Esophagus squamous epithelium (tissue), 5 donors: ENCODE data around the gene HIPK2. TPM values are rescaled to one million over a fixed set of nuclear protein-coding genes. Genes with fewer than 3 reads are reported as not detected.

Experiments
- DNase-seq: peaks from one replicate; lab custom pipeline; 2025; lab: John Stamatoyannopoulos, UW
- H3K27ac ChIP-seq, 4 donors: fragments of 200-600 bp; sonication (generic); one replicate each; pipeline ENCODE4 v1.5.1; 2016 to 2019; ENCODE audit warnings: mild to moderate bottlenecking in 1 of 4
- H3K27me3 ChIP-seq, 4 donors: fragments of 200-600 bp; sonication (generic); 1 replicate in 3 of 4; 2 replicates in 1 of 4; pipeline versions ENCODE4 v1.5.1 to v1.6.0; 2017 to 2021; ENCODE audit warnings: antibody characterized with exemption in 1 of 4
- H3K36me3 ChIP-seq, 3 donors: fragments of 200-600 bp; sonication (generic); one replicate each; pipeline ENCODE4 v1.5.1; 2016 to 2019
- H3K4me1 ChIP-seq, 3 donors: fragments of 200-600 bp; sonication (generic); one replicate each; pipeline ENCODE4 v1.5.1; 2017 to 2019
- H3K4me3 ChIP-seq, 4 donors: fragments of 200-600 bp; sonication (generic); 1 replicate in 3 of 4; 2 replicates in 1 of 4; pipeline ENCODE4 v1.5.1; 2016 to 2019; ENCODE audit warnings: mild to moderate bottlenecking in 2 of 4, moderate library complexity in 1 of 4
- H3K9me3 ChIP-seq, 3 donors: fragments of 200-600 bp; sonication (generic); one replicate each; pipeline ENCODE4 v1.5.1; 2016 to 2019
- POLR2A ChIP-seq, 4 donors: fragments of 450-650 bp; IDR thresholded peaks; one replicate each; pipeline ENCODE4 v1.6.1; 2017; ENCODE audit warnings: antibody characterized with exemption in 4 of 4, mild to moderate bottlenecking in 4 of 4, moderate library complexity in 3 of 4
- WGBS, 2 donors: methylation state at CpG; one replicate each; pipeline ENCODE4 v1.1.5; 2018; 5-methylcytosine and 5-hydroxymethylcytosine counted together
- intact Hi-C: fragments of 100-400 bp; cut with DNase I; formaldehyde crosslinking; loops from one replicate; pipeline ENCODE4 v1.15.0; 2022
- total RNA-seq, 4 donors: library from RNA; depleted of rRNA; stranded (reverse); fragments of >200 nt; gene quantifications; one replicate each; pipeline ENCODE4 v1.1.0, GENCODE V29; 2016
- TF ChIP-seq, protein P1 (sequence below), 6 experiments: fragments of 450-650 bp in 4 of 6; fragments of 200-600 bp in 2 of 6; sonication (generic) in 2 of 6; IDR thresholded peaks; one replicate each; pipeline ENCODE4 v1.5.1; 2016 to 2019; ENCODE audit warnings: antibody characterized with exemption in 6 of 6, mild to moderate bottlenecking in 4 of 6, moderate library complexity in 4 of 6
- donor health status: DM: yes; HTN: yes; CAD: no.

The HIPK2 gene
- total RNA-seq, 4 donors from 2014 or later, result 17.8 to 37.9 (median 29.3) TPM

DNA sequence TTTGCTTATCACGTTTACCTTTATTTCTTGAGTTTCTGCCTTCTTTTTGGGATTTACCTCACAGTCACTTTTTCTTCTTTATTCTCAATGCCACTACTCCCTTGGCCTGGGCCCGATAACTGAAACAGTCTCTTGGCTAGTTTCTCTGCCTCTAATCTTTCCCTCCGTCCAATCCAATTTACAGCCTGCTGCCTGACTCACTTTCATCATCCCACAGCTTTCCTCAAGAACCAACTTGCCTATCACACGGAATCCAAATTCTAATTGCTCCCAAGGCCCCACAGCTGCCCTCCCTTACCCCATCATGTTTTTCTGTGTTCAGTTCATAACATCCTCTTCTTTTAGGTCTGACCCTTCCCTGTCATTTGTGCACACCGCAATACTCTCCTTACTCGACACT is 121.4 kb downstream of the HIPK2 start:
- H3K27ac ChIP-seq, result no peak overlapping the region
- no peak overlapping the region for H3K4me3 ChIP-seq
- no peaks in the 10 kb centered on the region for H3K27me3 ChIP-seq
- intact Hi-C loops, result no loop called here
- WGBS, 2 donors, result 30 to 62% methylated on average over 6 of the region's 6 CpGs
- no peak for TF ChIP-seq POLR2A (IDR thresholded peaks at IDR 0.05)
- TF ChIP-seq, protein P1, sequence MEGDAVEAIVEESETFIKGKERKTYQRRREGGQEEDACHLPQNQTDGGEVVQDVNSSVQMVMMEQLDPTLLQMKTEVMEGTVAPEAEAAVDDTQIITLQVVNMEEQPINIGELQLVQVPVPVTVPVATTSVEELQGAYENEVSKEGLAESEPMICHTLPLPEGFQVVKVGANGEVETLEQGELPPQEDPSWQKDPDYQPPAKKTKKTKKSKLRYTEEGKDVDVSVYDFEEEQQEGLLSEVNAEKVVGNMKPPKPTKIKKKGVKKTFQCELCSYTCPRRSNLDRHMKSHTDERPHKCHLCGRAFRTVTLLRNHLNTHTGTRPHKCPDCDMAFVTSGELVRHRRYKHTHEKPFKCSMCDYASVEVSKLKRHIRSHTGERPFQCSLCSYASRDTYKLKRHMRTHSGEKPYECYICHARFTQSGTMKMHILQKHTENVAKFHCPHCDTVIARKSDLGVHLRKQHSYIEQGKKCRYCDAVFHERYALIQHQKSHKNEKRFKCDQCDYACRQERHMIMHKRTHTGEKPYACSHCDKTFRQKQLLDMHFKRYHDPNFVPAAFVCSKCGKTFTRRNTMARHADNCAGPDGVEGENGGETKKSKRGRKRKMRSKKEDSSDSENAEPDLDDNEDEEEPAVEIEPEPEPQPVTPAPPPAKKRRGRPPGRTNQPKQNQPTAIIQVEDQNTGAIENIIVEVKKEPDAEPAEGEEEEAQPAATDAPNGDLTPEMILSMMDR (IDR thresholded peaks at IDR 0.05), result no peak
- H3K36me3 ChIP-seq, result peaks cover 0 to 21% (median 0%) of the 10 kb centered on the region in 3 donors
- DNase-seq, result no peak
- H3K4me1 ChIP-seq, result peaks cover 17 to 76% (median 17%) of the 10 kb centered on the region in 3 donors
- H3K9me3 ChIP-seq, result no peaks in the 10 kb centered on the region

DNA sequence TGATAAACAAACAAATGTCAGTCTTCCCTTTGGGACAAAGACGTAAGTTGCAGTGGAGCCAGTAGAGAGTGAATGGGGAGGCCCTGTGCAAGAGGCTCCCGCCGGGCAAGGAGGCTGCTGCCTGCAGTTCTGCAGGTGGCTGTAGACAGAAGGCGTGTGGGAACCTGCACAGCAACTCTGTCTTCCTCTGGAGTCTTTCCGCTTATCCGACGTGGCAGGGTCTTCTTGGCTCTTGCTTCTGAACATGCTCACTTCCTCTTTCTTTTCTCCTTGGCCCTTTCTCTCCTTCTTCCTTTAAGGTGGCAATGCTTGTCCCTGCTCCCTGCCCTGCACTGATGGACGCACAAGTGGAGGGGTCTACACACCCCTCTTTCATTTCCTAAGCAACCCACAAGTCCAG is 122.5 kb downstream of the HIPK2 start:
- Histone ChIP-seq H3K36me3 (peaks cover 0 to 25% (median 0%) of the 10 kb centered on the region in 3 donors), H3K4me3 (no peak overlapping the region), H3K27me3 (no peaks in the 10 kb centered on the region), H3K27ac (no peak overlapping the region), H3K9me3 (no peaks in the 10 kb centered on the region), H3K4me1 (peaks cover 8 to 72% (median 9%) of the 10 kb centered on the region in 3 donors)
- intact Hi-C loops, result no loop called here
- TF ChIP-seq, protein P1 (IDR thresholded peaks at IDR 0.05), result no peak
- TF ChIP-seq POLR2A (IDR thresholded peaks at IDR 0.05), result no peak
- no peak for DNase-seq
- 35 to 44% methylated on average over 8 of the region's 8 CpGs for WGBS, 2 donors

DNA sequence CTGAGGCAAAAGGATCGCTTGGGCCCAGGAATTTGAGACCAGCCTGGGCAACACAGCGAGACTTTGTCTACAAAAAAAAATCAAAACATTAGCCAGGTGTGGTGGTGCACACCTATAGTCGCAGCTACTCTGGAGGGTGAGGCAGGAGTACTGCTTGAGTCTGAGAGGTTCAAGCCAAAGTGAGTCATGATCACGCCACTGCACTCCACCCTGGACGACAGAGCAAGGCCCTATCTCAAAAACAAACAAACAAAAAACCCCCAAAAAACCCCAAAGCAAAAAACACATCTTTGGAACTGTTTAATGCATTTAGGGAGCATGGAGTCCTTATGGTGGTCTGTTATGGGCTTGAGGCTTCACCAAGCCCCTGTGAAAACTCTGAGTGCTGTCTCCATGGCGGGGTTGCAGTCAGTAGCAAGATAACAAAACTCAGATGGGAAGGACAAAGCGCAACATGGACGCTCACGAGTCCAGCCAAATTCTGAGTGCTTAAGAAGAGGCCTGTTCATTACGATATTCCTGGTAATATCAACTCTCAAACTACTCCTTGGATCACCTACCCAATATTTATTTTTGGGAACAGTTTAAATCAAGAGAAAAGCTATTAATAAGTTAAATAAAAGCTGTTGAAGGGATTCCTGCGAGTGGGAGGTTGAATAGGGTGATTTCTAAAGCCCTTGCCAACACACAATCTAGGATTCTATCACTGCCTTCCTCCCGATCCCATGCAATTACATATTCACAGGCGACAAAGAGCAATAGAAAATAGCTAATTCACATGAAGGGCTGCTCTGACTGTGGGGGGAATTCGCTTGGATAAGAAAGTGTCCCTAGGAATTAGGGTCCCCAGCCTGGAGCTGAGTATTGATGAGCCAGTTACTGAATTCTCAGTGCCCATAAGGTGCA is 123.3 kb downstream of the HIPK2 start:
- Histone ChIP-seq H3K4me3 (no peak overlapping the region), H3K27me3 (no peaks in the 10 kb centered on the region), H3K9me3 (no peaks in the 10 kb centered on the region), H3K27ac (no peak overlapping the region), H3K4me1 (peaks cover 7 to 68% (median 10%) of the 10 kb centered on the region in 3 donors), H3K36me3 (peaks cover 0 to 25% (median 0%) of the 10 kb centered on the region in 3 donors)
- intact Hi-C loops, result no loop called here
- 74 to 82% methylated on average over 14 of the region's 14 CpGs for WGBS, 2 donors
- no peak for DNase-seq
- TF ChIP-seq, protein P1 (IDR thresholded peaks at IDR 0.05), result no peak
- no peak for TF ChIP-seq POLR2A (IDR thresholded peaks at IDR 0.05)

DNA sequence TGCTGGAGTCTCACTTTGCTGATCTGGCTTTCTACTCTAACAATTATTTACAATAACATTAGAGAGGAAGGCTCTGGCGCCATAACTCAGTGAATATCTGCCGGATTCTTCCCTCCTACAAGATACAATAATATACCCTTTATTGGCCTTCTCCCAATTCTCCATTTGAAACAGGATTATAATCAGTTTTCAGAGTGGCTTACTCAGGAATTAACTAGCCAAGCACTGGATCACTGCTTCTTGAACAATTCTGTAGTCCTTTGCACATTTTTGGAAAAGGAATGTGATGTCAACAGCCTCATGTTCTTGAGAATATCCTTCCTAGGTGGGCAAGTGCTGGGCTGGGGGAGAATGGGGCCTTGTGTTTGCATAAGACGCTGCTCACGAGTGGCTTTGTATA is 125.9 kb downstream of the HIPK2 start:
- TF ChIP-seq POLR2A (IDR thresholded peaks at IDR 0.05), result no peak
- TF ChIP-seq, protein P1 (IDR thresholded peaks at IDR 0.05), result no peak
- Histone ChIP-seq H3K4me3 (no peak overlapping the region), H3K4me1 (peaks cover 0 to 71% (median 15%) of the 10 kb centered on the region in 3 donors), H3K9me3 (no peaks in the 10 kb centered on the region), H3K36me3 (peaks cover 0 to 25% (median 0%) of the 10 kb centered on the region in 3 donors), H3K27ac (no peak overlapping the region), H3K27me3 (no peaks in the 10 kb centered on the region)
- intact Hi-C loops, result no loop called here
- 72 to 78% methylated on average over 4 of the region's 4 CpGs for WGBS, 2 donors
- DNase-seq, result no peak

DNA sequence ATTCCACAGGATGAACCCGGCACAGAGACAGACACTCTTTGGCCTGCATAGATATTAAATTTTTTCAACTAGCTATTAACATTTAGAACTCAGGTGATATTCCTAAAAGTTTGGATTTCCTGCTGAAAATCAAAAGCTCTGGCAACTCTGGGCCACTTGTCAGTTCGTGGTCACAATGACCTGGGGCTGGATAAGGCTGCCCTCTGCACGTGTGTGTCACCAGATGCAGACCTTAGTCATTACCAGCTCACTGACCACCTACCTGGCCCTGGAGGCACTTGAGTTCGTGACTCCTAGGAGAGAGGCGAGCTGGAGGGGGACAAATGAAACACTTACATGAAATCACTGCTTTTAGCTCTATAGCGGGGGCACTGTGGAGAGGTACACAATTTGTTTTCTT is 126.5 kb downstream of the HIPK2 start:
- H3K27ac ChIP-seq, result no peak overlapping the region
- DNase-seq, result no peak
- TF ChIP-seq POLR2A (IDR thresholded peaks at IDR 0.05), result no peak
- TF ChIP-seq, protein P1 (IDR thresholded peaks at IDR 0.05), result no peak
- no peaks in the 10 kb centered on the region for H3K9me3 ChIP-seq
- H3K27me3 ChIP-seq, result no peaks in the 10 kb centered on the region
- peaks cover 0 to 25% (median 0%) of the 10 kb centered on the region in 3 donors for H3K36me3 ChIP-seq
- intact Hi-C loops, result no loop called here
- H3K4me1 ChIP-seq, result peaks cover 0 to 70% (median 15%) of the 10 kb centered on the region in 3 donors
- H3K4me3 ChIP-seq, result no peak overlapping the region
- 63 to 67% methylated on average over 6 of the region's 6 CpGs for WGBS, 2 donors
